Osteocyte (in vitro differentiated cells): Measurements from ENCODE around the gene LEPR. TPM values are rescaled to one million over a fixed set of nuclear protein-coding genes. Genes with fewer than 3 reads are reported as not detected.

Source experiments
- DNase-seq: peaks from one replicate; pipeline ENCODE4 v3.0.0; 2021; ENCODE audit warnings: mixed read lengths; ENCODE audit not compliant: unreplicated experiment; ENCODE audit errors: extremely low spot score
- H3K27ac Mint-ChIP-seq: one replicate; pipeline ENCODE4 v1.8.0; 2021; ENCODE audit warnings: mild to moderate bottlenecking, mixed read lengths; ENCODE audit not compliant: unreplicated experiment
- H3K27me3 Mint-ChIP-seq: one replicate; pipeline ENCODE4 v1.8.0; 2021; ENCODE audit warnings: mixed read lengths; ENCODE audit not compliant: unreplicated experiment
- H3K36me3 Mint-ChIP-seq: one replicate; pipeline ENCODE4 v1.8.0; 2021; ENCODE audit warnings: mixed read lengths; ENCODE audit not compliant: unreplicated experiment
- H3K4me1 Mint-ChIP-seq: one replicate; pipeline ENCODE4 v1.8.0; 2021; ENCODE audit warnings: mixed read lengths; ENCODE audit not compliant: unreplicated experiment
- H3K4me3 Mint-ChIP-seq: one replicate; pipeline ENCODE4 v1.8.0; 2021; ENCODE audit warnings: mild to moderate bottlenecking, moderate library complexity, mixed read lengths; ENCODE audit not compliant: unreplicated experiment
- H3K9me3 Mint-ChIP-seq: one replicate; pipeline ENCODE4 v1.8.0; 2021; ENCODE audit warnings: mixed read lengths; ENCODE audit not compliant: unreplicated experiment
- total RNA-seq: library from RNA; stranded (reverse); gene quantifications from 2 replicates; pipeline ENCODE4 v1.2.1, GENCODE V29; 2021
- TF ChIP-seq, protein P1 (sequence below): fragments of 200-600 bp; sonication (generic); IDR thresholded peaks from 2 replicates; pipeline ENCODE4 v1.5.0; 2021; ENCODE audit warnings: antibody characterized with exemption, mild to moderate bottlenecking, moderate library complexity

LEPR gene
- total RNA-seq, 1 donor from 2014 or later = 14.2 TPM

DNA sequence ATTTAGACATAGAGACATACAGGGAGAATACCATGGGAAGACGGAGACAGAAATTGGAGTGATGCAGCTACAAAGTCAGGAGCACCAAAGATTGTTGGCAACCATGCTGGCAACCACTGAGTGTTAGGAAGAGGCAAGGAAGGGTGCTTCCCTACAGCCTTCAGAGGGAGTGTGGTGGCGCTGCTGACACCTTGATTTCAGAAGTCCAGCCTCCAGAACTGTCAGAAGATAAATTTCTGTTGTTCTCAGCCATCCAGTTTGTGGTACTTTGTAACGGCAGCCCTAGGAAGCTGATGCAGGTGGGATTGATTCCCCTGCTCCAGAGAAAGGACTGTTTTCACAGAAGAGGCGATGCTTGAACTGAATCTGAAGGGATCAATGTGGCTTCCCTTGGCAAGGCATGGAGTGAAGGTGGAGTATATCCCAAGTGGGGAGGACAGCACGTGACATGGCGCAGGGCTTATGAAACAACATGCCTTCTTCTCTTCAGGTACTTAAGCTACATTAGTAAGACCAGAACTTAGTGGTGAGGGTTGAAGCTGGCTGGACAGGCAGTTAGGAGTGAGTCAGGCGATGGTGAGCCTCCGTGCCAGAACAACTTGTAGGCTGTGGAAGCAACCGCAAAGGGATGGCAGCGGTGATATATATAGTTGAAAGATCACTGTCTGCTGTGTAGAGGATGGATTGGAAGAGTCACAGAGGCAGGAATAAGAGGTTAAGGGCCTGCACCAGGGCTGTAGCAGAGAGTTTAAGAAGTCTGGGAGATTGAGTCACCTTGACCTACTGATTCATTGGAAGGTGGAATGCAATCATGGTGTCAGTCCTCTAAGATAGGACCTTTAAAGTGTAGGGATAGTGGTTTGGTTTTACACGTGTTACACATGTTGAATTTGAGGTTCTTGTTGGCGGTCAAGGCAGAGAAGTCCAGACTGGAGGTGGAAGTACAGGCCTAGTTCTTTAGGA lies 2.1 kb downstream of the LEPR start:
- TF ChIP-seq, protein P1, sequence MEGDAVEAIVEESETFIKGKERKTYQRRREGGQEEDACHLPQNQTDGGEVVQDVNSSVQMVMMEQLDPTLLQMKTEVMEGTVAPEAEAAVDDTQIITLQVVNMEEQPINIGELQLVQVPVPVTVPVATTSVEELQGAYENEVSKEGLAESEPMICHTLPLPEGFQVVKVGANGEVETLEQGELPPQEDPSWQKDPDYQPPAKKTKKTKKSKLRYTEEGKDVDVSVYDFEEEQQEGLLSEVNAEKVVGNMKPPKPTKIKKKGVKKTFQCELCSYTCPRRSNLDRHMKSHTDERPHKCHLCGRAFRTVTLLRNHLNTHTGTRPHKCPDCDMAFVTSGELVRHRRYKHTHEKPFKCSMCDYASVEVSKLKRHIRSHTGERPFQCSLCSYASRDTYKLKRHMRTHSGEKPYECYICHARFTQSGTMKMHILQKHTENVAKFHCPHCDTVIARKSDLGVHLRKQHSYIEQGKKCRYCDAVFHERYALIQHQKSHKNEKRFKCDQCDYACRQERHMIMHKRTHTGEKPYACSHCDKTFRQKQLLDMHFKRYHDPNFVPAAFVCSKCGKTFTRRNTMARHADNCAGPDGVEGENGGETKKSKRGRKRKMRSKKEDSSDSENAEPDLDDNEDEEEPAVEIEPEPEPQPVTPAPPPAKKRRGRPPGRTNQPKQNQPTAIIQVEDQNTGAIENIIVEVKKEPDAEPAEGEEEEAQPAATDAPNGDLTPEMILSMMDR = no peak
- no peak overlapping the region for H3K27ac Mint-ChIP-seq
- H3K4me1 Mint-ChIP-seq = peaks cover 23% of the 10 kb centered on the region
- no peak for DNase-seq
- no peaks in the 10 kb centered on the region for H3K27me3 Mint-ChIP-seq
- H3K36me3 Mint-ChIP-seq = peaks cover 17% of the 10 kb centered on the region
- H3K4me3 Mint-ChIP-seq = no peak overlapping the region
- H3K9me3 Mint-ChIP-seq = no peaks in the 10 kb centered on the region

DNA sequence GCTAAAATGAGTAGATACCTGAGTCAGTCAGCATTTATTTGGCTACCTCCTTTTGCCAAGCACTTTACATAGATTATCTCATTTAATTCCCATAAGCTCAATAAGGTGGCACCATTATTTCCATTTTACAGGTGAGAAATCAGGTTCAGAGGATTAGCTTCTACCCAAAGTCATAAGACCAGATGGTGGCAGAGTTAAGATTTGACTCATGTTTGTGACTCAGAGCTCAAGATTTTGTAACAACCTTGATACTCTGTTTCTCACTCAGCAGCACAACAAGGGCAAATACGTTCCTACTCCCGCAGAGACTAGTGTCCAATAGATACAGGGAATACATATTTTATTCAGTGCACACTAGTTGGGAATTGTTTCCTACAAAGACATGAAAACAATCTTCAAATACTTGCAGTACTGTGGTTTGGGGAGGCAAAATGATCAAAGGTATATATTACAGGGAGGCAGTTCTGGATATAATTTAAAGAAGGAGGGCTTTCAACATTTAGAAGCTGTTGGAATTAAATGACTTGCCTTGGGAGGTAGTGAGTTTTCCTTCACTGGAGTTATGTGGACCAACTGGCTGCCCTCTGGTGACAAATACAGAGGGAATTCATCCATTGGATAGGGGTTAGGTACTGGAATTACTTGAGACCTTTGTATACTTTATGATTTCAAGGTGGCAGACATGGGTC lies 3.6 kb downstream of the LEPR start:
- Mint-ChIP-seq H3K27ac (no peak overlapping the region), H3K9me3 (no peaks in the 10 kb centered on the region), H3K4me1 (peaks cover 13% of the 10 kb centered on the region), H3K4me3 (peak overlapping the region; percentile 28), H3K36me3 (peaks cover 19% of the 10 kb centered on the region), H3K27me3 (no peaks in the 10 kb centered on the region)
- TF ChIP-seq, protein P1 = no peak
- no peak for DNase-seq

DNA sequence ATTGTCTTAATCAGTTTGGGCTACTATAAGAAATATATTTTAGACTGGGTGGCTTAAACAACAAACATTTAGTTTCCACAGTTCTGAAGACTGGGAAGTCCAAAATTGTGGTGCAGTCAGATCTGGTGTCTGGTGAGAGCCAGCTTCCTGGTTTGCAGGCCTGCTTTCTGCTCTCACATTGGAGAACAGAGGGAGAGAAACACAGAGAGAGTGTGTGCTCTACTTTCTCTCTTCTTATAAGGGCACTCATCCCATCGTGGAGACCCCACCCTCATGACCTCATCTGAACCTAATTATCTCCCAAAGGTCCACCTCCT lies 4.1 kb downstream of the LEPR start:
- no peaks in the 10 kb centered on the region for H3K27me3 Mint-ChIP-seq
- TF ChIP-seq, protein P1 = no peak
- H3K36me3 Mint-ChIP-seq = peaks cover 20% of the 10 kb centered on the region
- H3K4me1 Mint-ChIP-seq = peaks cover 13% of the 10 kb centered on the region
- no peak for DNase-seq
- H3K4me3 Mint-ChIP-seq = no peak overlapping the region
- no peak overlapping the region for H3K27ac Mint-ChIP-seq
- H3K9me3 Mint-ChIP-seq = no peaks in the 10 kb centered on the region

DNA sequence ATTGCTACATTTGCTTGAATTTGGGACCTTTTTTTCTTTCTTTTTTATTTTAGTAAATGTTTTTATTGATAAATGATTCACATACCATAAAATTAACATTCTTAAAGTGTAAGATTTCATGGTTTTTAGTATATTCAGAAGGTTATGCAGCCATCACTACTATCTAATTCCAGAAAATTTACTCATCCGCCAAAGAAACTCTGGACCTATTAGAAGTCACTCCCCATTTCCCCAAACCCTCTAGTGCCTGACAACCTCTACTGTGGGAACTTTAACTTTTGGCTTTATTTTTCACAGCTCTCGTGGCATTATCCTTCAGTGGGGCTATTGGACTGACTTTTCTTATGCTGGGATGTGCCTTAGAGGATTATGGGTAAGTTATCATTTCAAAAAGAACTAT lies 4.5 kb downstream of the LEPR start:
- DNase-seq = no peak
- Mint-ChIP-seq H3K27ac (no peak overlapping the region), H3K4me3 (no peak overlapping the region), H3K4me1 (peaks cover 15% of the 10 kb centered on the region), H3K9me3 (no peaks in the 10 kb centered on the region), H3K27me3 (no peaks in the 10 kb centered on the region), H3K36me3 (peaks cover 22% of the 10 kb centered on the region)
- TF ChIP-seq, protein P1 = no peak

DNA sequence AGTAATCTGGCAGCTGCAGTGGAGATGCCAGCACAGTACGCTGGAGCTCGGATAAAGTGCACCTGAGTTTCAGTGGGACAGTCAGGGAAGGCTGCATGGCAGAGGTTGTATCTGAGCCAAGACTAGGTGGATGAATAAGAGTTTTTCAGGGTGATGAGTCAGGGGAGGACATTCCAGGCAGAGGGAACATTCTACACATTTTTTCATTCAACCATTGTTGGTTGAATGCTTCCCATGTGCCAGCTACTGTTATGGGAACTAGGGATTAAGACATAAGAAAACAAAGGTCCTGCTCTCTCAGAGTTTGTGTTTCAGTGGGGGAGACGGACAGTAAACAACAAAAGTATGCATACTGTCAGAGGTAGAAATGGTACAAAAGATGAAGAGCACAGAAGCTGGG lies 5.2 kb downstream of the LEPR start:
- no peak overlapping the region for H3K27ac Mint-ChIP-seq
- no peaks in the 10 kb centered on the region for H3K27me3 Mint-ChIP-seq
- H3K4me3 Mint-ChIP-seq = peak overlapping the region; percentile 15
- TF ChIP-seq, protein P1 = no peak
- peaks cover 25% of the 10 kb centered on the region for H3K36me3 Mint-ChIP-seq
- DNase-seq = no peak
- peaks cover 22% of the 10 kb centered on the region for H3K4me1 Mint-ChIP-seq
- H3K9me3 Mint-ChIP-seq = no peaks in the 10 kb centered on the region
